ENCODE measurements around the gene FRMD3. TPM values are rescaled to one million over a fixed set of nuclear protein-coding genes. Genes with fewer than 3 reads are reported as not detected.
A peak's percentile ranks its signal among the peaks of the same experiment; 100 is the strongest.

The FRMD3 gene
- total RNA-seq, 1 donor from 2014 or later: 1.9 TPM

GRCh38 chr9:83432877-83433550 lies 105.2 kb downstream of the FRMD3 start:
- Histone ChIP-seq H3K9me3 (ENCODE audit: low read depth) (no peaks in the 10 kb centered on the region), H3K4me3 (no peak overlapping the region), H4K20me1 (ENCODE audit: low read depth) (no peaks in the 10 kb centered on the region), H3K9ac (no peak overlapping the region), H3K36me3 (no peaks in the 10 kb centered on the region), H3K79me2 (ENCODE audit: low read depth) (no peaks in the 10 kb centered on the region), H3F3A (ENCODE audit: low read depth) (no peaks in the 10 kb centered on the region), H3K4me1 (no peaks in the 10 kb centered on the region), H2AFZ (replicated peaks) (no peak overlapping the region), H3K27me3 (no peaks in the 10 kb centered on the region), H3K4me2 (no peak overlapping the region), H3K27ac (no peak overlapping the region)
- H3K4me1 Mint-ChIP-seq: peaks cover 23% of the 10 kb centered on the region
- H3K27me3 Mint-ChIP-seq (ENCODE audit: insufficient read depth, low read depth): peaks cover under 1% of the 10 kb centered on the region
- no peaks in the 10 kb centered on the region for H3K36me3 Mint-ChIP-seq
- DNase-seq (ENCODE audit: low spot score): no peak
- H3K4me3 Mint-ChIP-seq: no peak overlapping the region
- TF ChIP-seq, protein P1, sequence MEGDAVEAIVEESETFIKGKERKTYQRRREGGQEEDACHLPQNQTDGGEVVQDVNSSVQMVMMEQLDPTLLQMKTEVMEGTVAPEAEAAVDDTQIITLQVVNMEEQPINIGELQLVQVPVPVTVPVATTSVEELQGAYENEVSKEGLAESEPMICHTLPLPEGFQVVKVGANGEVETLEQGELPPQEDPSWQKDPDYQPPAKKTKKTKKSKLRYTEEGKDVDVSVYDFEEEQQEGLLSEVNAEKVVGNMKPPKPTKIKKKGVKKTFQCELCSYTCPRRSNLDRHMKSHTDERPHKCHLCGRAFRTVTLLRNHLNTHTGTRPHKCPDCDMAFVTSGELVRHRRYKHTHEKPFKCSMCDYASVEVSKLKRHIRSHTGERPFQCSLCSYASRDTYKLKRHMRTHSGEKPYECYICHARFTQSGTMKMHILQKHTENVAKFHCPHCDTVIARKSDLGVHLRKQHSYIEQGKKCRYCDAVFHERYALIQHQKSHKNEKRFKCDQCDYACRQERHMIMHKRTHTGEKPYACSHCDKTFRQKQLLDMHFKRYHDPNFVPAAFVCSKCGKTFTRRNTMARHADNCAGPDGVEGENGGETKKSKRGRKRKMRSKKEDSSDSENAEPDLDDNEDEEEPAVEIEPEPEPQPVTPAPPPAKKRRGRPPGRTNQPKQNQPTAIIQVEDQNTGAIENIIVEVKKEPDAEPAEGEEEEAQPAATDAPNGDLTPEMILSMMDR (IDR thresholded peaks at IDR 0.05): no peak
- TF ChIP-seq EZH2phosphoT487 (IDR thresholded peaks at IDR 0.05): no peak
- TF ChIP-seq EZH2 (IDR thresholded peaks at IDR 0.05): no peak
- no peak overlapping the region for H3K27ac Mint-ChIP-seq
- peaks cover 5% of the 10 kb centered on the region for H3K9me3 Mint-ChIP-seq

DNA sequence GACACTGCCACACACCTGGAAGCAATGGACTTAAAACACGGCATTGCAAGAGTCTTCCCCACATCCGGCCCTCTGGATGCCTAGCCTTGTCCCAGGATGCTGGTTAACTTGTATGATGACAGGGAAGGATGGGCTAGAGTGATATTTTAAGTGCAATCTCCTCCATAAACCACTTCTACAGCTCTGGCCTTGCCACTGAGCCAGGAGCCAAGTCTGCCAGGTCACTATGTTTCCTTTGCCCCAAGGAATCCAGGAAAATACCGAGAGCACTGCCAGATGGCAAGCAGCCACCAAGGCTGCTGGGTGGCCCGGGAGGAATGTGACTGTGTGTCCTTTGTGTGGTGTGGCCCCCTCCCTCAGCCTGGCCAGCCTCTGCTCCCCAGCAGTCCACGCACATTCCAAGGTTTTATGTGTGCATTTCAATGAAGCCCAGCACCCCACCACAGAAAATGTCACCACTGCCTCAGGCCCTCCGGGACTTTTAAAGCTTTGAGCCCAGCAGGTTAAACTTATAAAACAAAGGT lies 106.0 kb downstream of the FRMD3 start:
- Mint-ChIP-seq H3K36me3 (no peaks in the 10 kb centered on the region), H3K27ac (peak overlapping the region; percentile 70), H3K9me3 (peaks cover 5% of the 10 kb centered on the region), H3K27me3 (ENCODE audit: insufficient read depth, low read depth) (peaks cover 2% of the 10 kb centered on the region), H3K4me1 (peaks cover 18% of the 10 kb centered on the region), H3K4me3 (no peak overlapping the region)
- Histone ChIP-seq H3K9me3 (ENCODE audit: low read depth) (no peaks in the 10 kb centered on the region), H2AFZ (replicated peaks) (no peak overlapping the region), H3K4me1 (no peaks in the 10 kb centered on the region), H3K79me2 (ENCODE audit: low read depth) (no peaks in the 10 kb centered on the region), H3K27ac (no peak overlapping the region), H3K4me2 (no peak overlapping the region), H3K36me3 (no peaks in the 10 kb centered on the region), H3F3A (ENCODE audit: low read depth) (no peaks in the 10 kb centered on the region), H3K9ac (no peak overlapping the region), H3K4me3 (no peak overlapping the region), H4K20me1 (ENCODE audit: low read depth) (no peaks in the 10 kb centered on the region), H3K27me3 (no peaks in the 10 kb centered on the region)
- DNase-seq (ENCODE audit: low spot score): peak; percentile 61
- TF ChIP-seq EZH2phosphoT487 (IDR thresholded peaks at IDR 0.05) (no peak), EZH2 (IDR thresholded peaks at IDR 0.05) (no peak)
- TF ChIP-seq, protein P1 (IDR thresholded peaks at IDR 0.05): no peak

DNA sequence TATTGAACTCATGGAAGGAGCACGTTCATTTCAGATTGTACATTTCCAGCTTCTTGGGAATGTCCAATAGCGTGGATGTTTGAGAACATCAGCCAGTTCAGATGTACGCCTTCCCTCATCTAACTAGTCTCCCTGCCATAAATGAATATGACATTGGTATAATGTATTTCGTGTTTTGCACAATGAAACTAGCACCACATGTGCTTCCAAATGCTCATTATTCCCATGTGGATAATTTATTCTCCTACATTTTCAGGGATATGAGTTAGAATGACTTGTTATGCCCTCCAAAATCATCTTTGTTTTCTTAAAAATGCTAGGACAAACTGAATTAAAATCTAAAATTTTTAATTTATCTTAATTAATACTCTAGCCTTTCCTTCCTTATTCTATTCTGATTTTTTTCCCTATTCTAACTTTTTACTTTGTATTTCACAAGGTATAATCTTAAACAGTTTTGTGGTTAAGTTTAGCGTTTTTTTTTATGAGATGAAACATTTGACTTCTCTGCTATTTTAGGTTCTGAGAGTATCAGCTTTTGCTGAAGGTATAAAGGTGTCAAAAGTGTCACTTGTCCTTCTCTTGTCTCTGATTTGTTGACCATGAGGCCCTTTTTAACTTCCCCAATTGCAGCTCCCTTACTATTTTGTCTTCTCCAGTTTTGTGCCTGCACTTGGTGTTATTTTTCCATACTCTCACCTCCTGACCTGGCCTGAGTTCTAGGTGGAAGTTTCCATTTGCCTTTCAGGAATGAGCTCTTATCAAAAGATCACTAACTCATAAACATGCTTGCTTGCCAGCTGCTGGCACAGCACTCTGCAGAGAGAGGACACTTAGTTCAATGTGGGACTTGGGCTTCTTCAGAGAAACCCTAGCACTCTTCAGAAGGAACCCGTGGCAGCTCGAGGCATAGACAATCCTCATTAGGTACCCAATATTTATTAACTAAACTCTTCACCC lies 106.8 kb downstream of the FRMD3 start:
- H3F3A ChIP-seq (ENCODE audit: low read depth): no peaks in the 10 kb centered on the region
- Mint-ChIP-seq H3K4me3 (no peak overlapping the region), H3K27me3 (ENCODE audit: insufficient read depth, low read depth) (peaks cover 2% of the 10 kb centered on the region), H3K9me3 (peaks cover 5% of the 10 kb centered on the region), H3K4me1 (peaks cover 18% of the 10 kb centered on the region), H3K27ac (no peak overlapping the region), H3K36me3 (no peaks in the 10 kb centered on the region)
- H3K36me3 ChIP-seq: no peaks in the 10 kb centered on the region
- no peak overlapping the region for H3K4me2 ChIP-seq
- no peaks in the 10 kb centered on the region for H3K79me2 ChIP-seq (ENCODE audit: low read depth)
- H3K9me3 ChIP-seq (ENCODE audit: low read depth): no peaks in the 10 kb centered on the region
- no peak overlapping the region for H3K27ac ChIP-seq
- no peaks in the 10 kb centered on the region for H3K4me1 ChIP-seq
- H3K9ac ChIP-seq: no peak overlapping the region
- no peaks in the 10 kb centered on the region for H3K27me3 ChIP-seq
- no peak for DNase-seq (ENCODE audit: low spot score)
- no peak overlapping the region for H3K4me3 ChIP-seq
- no peak for TF ChIP-seq EZH2 (IDR thresholded peaks at IDR 0.05)
- TF ChIP-seq, protein P1 (IDR thresholded peaks at IDR 0.05): no peak
- TF ChIP-seq EZH2phosphoT487 (IDR thresholded peaks at IDR 0.05): no peak
- no peaks in the 10 kb centered on the region for H4K20me1 ChIP-seq (ENCODE audit: low read depth)
- H2AFZ ChIP-seq (replicated peaks): no peak overlapping the region
